ENCODE results near the gene NCF2.

- TF ChIP-seq POLR2A (IDR thresholded peaks at IDR 0.05) (no peak), CTCF (IDR thresholded peaks at IDR 0.05) (no peak)
These were observed 2.5 kb upstream of the NCF2 start for GRCh38 chr1:183592733-183593132.
